HG02610 (cell line): ENCODE results near the gene SRRM5.
"Not testable (repeated sequence)": the region's sequence is repeated elsewhere in the genome, so short reads cannot be mapped to it uniquely, and the experiment has no call there.

Experiments
- ATAC-seq: cut with Tn5 transposase; IDR thresholded peaks from one replicate; pipeline ENCODE4 v1.9.1; 2021; ENCODE audit warnings: mild to moderate bottlenecking, moderate library complexity; ENCODE audit not compliant: unreplicated experiment

The SRRM5 gene

GRCh38 chr19:43636121-43636683 lies 24.3 kb downstream of the SRRM5 start:
- no peak for ATAC-seq

GRCh38 chr19:43638214-43638994 lies 26.5 kb downstream of the SRRM5 start:
- ATAC-seq = no peak

GRCh38 chr19:43638995-43639518 lies 27.2 kb downstream of the SRRM5 start:
- ATAC-seq = no peak

- no peak for ATAC-seq
Measured at GRCh38 chr19:43639519-43640423, 27.9 kb downstream of the SRRM5 start, which contains the start of gene CADM4. TSS of gene CADM4 (minus strand) at chr19:43639850. CDS start at chr19:43639790, 60 bp downstream.

- ATAC-seq = no peak
Measured at GRCh38 chr19:43640424-43640757, 28.5 kb downstream of the SRRM5 start.

GRCh38 chr19:43641333-43641732 lies 29.4 kb downstream of the SRRM5 start:
- ATAC-seq = no peak

GRCh38 chr19:43642531-43642930 lies 30.6 kb downstream of the SRRM5 start:
- no peak for ATAC-seq

GRCh38 chr19:43643326-43643725 lies 31.4 kb downstream of the SRRM5 start:
- no peak for ATAC-seq

GRCh38 chr19:43644181-43644580 lies 32.3 kb downstream of the SRRM5 start:
- no peak for ATAC-seq

GRCh38 chr19:43648633-43649032 lies 36.7 kb downstream of the SRRM5 start:
- ATAC-seq = no peak

- no peak for ATAC-seq
Measured at GRCh38 chr19:43649514-43649913, 37.6 kb downstream of the SRRM5 start.

GRCh38 chr19:43650276-43650675 lies 38.4 kb downstream of the SRRM5 start:
- ATAC-seq = not testable (repeated sequence)

- no peak for ATAC-seq
Measured at GRCh38 chr19:43651758-43652545, 40.1 kb downstream of the SRRM5 start.

GRCh38 chr19:43652546-43652874 lies 40.6 kb downstream of the SRRM5 start:
- no peak for ATAC-seq

GRCh38 chr19:43656436-43656835 lies 44.5 kb downstream of the SRRM5 start:
- no peak for ATAC-seq

- no peak for ATAC-seq
Measured at GRCh38 chr19:43658001-43658400, 46.1 kb downstream of the SRRM5 start.

- ATAC-seq = no peak
Measured at GRCh38 chr19:43658494-43658893, 46.6 kb downstream of the SRRM5 start.

- ATAC-seq = no peak
Measured at GRCh38 chr19:43660301-43660970, 48.5 kb downstream of the SRRM5 start.

- ATAC-seq = no peak
Measured at GRCh38 chr19:43660971-43661360, 49.1 kb downstream of the SRRM5 start.

- no peak for ATAC-seq
Measured at GRCh38 chr19:43662487-43662886, 50.6 kb downstream of the SRRM5 start.
